ENCODE results near the gene RGS9BP. TPM values are rescaled to one million over a fixed set of nuclear protein-coding genes. Genes with fewer than 3 reads are reported as not detected.

Gene RGS9BP
- total and polyA plus RNA-seq, 5 donors from 2014 or later: 0.26 to 0.39 (median 0.32) TPM; not detected in 2

DNA sequence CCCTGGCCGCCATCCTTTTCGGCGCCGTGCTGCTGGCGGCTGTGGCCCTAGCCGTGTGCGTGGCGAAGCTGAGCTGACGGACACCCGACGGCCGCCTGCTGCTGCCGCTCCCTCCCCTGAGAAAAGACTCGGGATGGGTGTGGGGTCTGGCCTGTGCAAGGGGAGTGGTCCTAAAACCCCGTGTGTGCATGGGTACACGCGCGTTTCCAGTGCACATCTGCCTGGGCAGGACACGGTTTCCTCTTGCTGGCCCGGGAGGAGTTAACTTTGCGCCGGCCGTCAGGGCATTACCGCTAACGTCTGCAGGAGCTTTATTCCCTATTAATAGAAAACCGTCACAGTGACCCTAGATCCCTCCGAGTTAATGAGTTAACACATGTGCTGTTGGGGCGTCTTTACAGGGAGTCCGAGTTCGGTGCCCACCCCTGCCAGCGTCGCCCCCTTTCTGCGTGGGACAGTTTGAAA lies 1.3 kb downstream of the RGS9BP start:
- Histone ChIP-seq H3K27me3 (ENCODE audit: control insufficient read depth, insufficient read depth, low read length) (peaks cover 5% of the 10 kb centered on the region), H3K4me1 (ENCODE audit: control insufficient read depth, insufficient read depth, low read length, poor library complexity, severe bottlenecking) (peaks cover 45% of the 10 kb centered on the region), H3K4me3 (ENCODE audit: low read depth, low read length) (no peak overlapping the region), H3K27ac (ENCODE audit: insufficient read depth, low read length, poor library complexity, severe bottlenecking) (no peak overlapping the region), H3K9me3 (ENCODE audit: control insufficient read depth in 2 of 2, low read length in 2 of 2) (no peaks in the 10 kb centered on the region), H3K36me3 (ENCODE audit: control insufficient read depth, insufficient read depth, low read length) (no peaks in the 10 kb centered on the region)
- Mint-ChIP-seq H3K9me3 (no peaks in the 10 kb centered on the region), H3K4me1 (peaks cover 0 to 36% (median 21%) of the 10 kb centered on the region in 4 donors), H3K36me3 (no peaks in the 10 kb centered on the region), H3K4me3 (peak overlapping the region; percentile 72 to 83 (median 80)), H3K27ac (peak overlapping the region in 1 of 3 donors; percentile 49), H3K27me3 (peaks cover 35% of the 10 kb centered on the region)
- ATAC-seq (ENCODE audit: low read depth in 2 of 2) (no peak), DNase-seq (no peak)

DNA sequence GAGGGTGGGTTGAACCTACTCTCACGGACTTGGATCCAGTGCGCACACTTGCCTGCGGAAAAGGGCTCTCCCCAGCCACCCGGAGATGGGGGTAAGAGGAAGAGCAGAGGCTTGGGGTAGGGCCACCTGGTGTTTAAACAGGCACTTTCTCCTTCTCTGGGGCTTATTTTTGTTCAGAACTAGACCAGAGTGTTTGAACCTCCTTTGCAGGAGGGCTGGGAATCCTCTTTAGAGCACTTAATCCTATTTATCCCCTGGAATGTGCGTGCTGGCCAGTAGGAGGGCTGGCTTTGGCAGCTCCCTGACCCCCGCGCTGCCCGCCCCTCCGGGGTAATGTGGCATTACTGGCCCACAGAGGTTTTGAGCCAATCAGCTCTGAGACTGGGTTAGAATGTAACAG lies 2.0 kb downstream of the RGS9BP start:
- H3K4me1 ChIP-seq (ENCODE audit: control insufficient read depth, insufficient read depth, low read length, poor library complexity, severe bottlenecking): peaks cover 40% of the 10 kb centered on the region
- Mint-ChIP-seq H3K27ac (no peak overlapping the region), H3K4me3 (peak overlapping the region; percentile 72 to 83 (median 80)), H3K4me1 (peaks cover 0 to 28% (median 15%) of the 10 kb centered on the region in 4 donors), H3K9me3 (no peaks in the 10 kb centered on the region), H3K27me3 (peaks cover 35% of the 10 kb centered on the region), H3K36me3 (no peaks in the 10 kb centered on the region)
- H3K4me3 ChIP-seq (ENCODE audit: low read depth, low read length): no peak overlapping the region
- no peaks in the 10 kb centered on the region for H3K36me3 ChIP-seq (ENCODE audit: control insufficient read depth, insufficient read depth, low read length)
- H3K27ac ChIP-seq (ENCODE audit: insufficient read depth, low read length, poor library complexity, severe bottlenecking): no peak overlapping the region
- no peaks in the 10 kb centered on the region for H3K9me3 ChIP-seq (ENCODE audit: control insufficient read depth in 2 of 2, low read length in 2 of 2)
- H3K27me3 ChIP-seq (ENCODE audit: control insufficient read depth, insufficient read depth, low read length): peaks cover 5% of the 10 kb centered on the region
- ATAC-seq (ENCODE audit: low read depth in 2 of 2) (no peak), DNase-seq (no peak)

DNA sequence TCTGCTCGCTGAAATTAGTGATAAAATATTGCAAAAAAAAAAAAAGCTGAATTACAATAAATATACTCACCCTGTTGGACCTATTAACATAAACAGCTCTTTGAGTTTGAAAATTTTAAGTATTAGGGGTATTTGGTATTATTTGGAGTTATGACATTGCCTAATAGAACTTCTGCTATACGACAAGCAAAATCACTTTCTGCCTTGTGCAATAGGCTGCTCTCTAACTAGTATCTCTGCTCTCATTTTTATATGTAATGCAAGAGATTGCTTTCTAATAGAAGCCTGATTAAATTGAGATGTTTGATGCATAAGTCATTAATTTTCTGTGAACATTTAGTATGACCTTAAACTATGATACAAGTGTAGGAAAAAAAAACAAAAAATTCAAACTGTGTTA lies 5.3 kb downstream of the RGS9BP start:
- Mint-ChIP-seq H3K4me1 (peaks cover 0 to 7% (median 6%) of the 10 kb centered on the region in 4 donors), H3K4me3 (peak overlapping the region in 1 of 4 donors; percentile 17), H3K36me3 (no peaks in the 10 kb centered on the region), H3K27me3 (peaks cover 35% of the 10 kb centered on the region), H3K9me3 (no peaks in the 10 kb centered on the region), H3K27ac (no peak overlapping the region)
- peaks cover 12% of the 10 kb centered on the region for H3K4me1 ChIP-seq (ENCODE audit: control insufficient read depth, insufficient read depth, low read length, poor library complexity, severe bottlenecking)
- peaks cover 5% of the 10 kb centered on the region for H3K27me3 ChIP-seq (ENCODE audit: control insufficient read depth, insufficient read depth, low read length)
- no peaks in the 10 kb centered on the region for H3K36me3 ChIP-seq (ENCODE audit: control insufficient read depth, insufficient read depth, low read length)
- no peak overlapping the region for H3K4me3 ChIP-seq (ENCODE audit: low read depth, low read length)
- no peak for ATAC-seq (ENCODE audit: low read depth in 2 of 2)
- H3K9me3 ChIP-seq (ENCODE audit: control insufficient read depth in 2 of 2, low read length in 2 of 2): no peaks in the 10 kb centered on the region
- no peak overlapping the region for H3K27ac ChIP-seq (ENCODE audit: insufficient read depth, low read length, poor library complexity, severe bottlenecking)
- no peak for DNase-seq

DNA sequence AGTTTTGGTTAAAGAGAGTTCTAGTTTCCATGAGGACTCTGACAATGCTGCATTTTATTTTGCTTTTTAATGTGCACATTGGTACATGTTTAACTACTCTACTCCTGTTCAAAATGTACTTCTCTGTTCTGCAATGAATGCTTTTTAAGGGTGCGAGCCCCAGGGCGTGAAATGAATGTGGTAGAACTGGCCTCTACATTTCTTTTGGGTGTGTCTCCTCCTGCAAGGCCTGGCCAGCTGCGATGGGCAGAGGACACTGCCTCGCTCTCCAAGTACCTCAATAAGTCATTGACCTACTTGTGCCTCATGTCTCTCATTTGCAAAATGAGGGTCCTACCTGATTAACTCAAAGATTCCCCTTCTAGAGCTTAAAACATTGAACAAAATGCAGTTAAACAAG lies 6.7 kb downstream of the RGS9BP start:
- H3K4me3 ChIP-seq (ENCODE audit: low read depth, low read length): no peak overlapping the region
- DNase-seq (no peak), ATAC-seq (ENCODE audit: low read depth in 2 of 2) (no peak)
- H3K27ac ChIP-seq (ENCODE audit: insufficient read depth, low read length, poor library complexity, severe bottlenecking): no peak overlapping the region
- Mint-ChIP-seq H3K4me3 (peak overlapping the region in 1 of 4 donors; percentile 4), H3K27me3 (peaks cover 29% of the 10 kb centered on the region), H3K27ac (no peak overlapping the region), H3K36me3 (no peaks in the 10 kb centered on the region), H3K9me3 (no peaks in the 10 kb centered on the region), H3K4me1 (peaks cover 0 to 4% (median 2%) of the 10 kb centered on the region in 4 donors)
- H3K9me3 ChIP-seq (ENCODE audit: control insufficient read depth in 2 of 2, low read length in 2 of 2): no peaks in the 10 kb centered on the region
- H3K27me3 ChIP-seq (ENCODE audit: control insufficient read depth, insufficient read depth, low read length): peaks cover 4% of the 10 kb centered on the region
- H3K36me3 ChIP-seq (ENCODE audit: control insufficient read depth, insufficient read depth, low read length): no peaks in the 10 kb centered on the region
- no peaks in the 10 kb centered on the region for H3K4me1 ChIP-seq (ENCODE audit: control insufficient read depth, insufficient read depth, low read length, poor library complexity, severe bottlenecking)

DNA sequence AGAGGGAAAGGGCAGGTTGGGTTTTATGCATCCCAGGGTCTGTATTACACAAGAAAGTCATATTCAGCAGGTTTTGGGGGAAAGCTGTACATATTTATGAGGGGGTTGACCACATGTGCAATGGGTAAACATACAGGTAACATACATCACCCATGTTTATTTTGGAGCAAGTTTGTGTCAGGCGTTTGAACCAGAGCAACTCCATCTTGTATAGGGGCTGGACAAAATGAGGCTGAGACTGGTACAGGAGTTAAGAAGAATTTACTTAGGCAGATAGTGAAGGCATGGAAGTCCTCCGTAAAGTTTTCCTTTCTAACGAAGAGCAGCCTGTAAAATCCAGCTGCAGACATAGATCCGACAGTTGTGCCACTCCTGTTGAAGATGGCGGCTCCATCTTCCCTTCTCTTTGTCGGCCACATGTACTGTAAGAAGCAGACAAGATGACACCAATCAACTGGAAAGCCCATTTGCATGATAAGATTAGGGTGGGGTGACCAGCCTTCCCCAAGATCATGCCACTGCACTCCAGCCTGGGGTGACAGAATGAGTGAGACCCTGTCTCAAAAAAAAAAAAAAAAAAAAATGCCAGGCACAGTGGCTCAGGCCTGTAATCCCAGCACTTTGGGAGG lies 11.3 kb downstream of the RGS9BP start:
- DNase-seq (no peak), ATAC-seq (ENCODE audit: low read depth in 2 of 2) (no peak)
- Histone ChIP-seq H3K4me3 (ENCODE audit: low read depth, low read length) (no peak overlapping the region), H3K36me3 (ENCODE audit: control insufficient read depth, insufficient read depth, low read length) (no peaks in the 10 kb centered on the region), H3K4me1 (ENCODE audit: control insufficient read depth, insufficient read depth, low read length, poor library complexity, severe bottlenecking) (peaks cover 7% of the 10 kb centered on the region), H3K9me3 (ENCODE audit: control insufficient read depth in 2 of 2, low read length in 2 of 2) (no peaks in the 10 kb centered on the region), H3K27me3 (ENCODE audit: control insufficient read depth, insufficient read depth, low read length) (no peaks in the 10 kb centered on the region), H3K27ac (ENCODE audit: insufficient read depth, low read length, poor library complexity, severe bottlenecking) (no peak overlapping the region)
- Mint-ChIP-seq H3K27me3 (peaks cover 6% of the 10 kb centered on the region), H3K36me3 (no peaks in the 10 kb centered on the region), H3K9me3 (no peaks in the 10 kb centered on the region), H3K4me3 (peak overlapping the region in 1 of 4 donors; percentile 47), H3K4me1 (peaks cover 0 to 15% (median 11%) of the 10 kb centered on the region in 4 donors), H3K27ac (no peak overlapping the region)

DNA sequence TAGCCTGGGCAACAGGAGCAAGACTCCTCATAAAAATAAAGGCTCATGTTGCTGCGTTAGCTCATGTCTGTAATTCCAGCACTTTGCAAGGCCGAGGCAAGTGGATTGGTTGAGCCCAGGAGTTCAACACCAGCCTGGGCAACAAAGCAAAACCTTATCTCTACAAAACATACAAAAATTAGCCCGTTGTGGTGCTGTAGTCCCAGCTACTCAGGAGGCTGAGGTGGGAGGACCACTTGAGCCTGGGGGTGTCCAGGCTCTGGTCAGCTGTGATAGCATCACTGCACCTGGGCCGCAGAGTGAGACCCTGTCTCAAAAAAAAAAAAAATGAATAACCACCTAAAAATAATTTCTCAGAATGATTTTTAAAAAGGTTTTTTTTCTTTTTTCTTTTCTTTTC lies 12.0 kb downstream of the RGS9BP start:
- Histone ChIP-seq H3K27me3 (ENCODE audit: control insufficient read depth, insufficient read depth, low read length) (no peaks in the 10 kb centered on the region), H3K36me3 (ENCODE audit: control insufficient read depth, insufficient read depth, low read length) (no peaks in the 10 kb centered on the region), H3K27ac (ENCODE audit: insufficient read depth, low read length, poor library complexity, severe bottlenecking) (no peak overlapping the region), H3K4me1 (ENCODE audit: control insufficient read depth, insufficient read depth, low read length, poor library complexity, severe bottlenecking) (peaks cover 12% of the 10 kb centered on the region), H3K9me3 (ENCODE audit: control insufficient read depth in 2 of 2, low read length in 2 of 2) (no peaks in the 10 kb centered on the region), H3K4me3 (ENCODE audit: low read depth, low read length) (no peak overlapping the region)
- Mint-ChIP-seq H3K4me3 (no peak overlapping the region), H3K4me1 (peaks cover 1 to 17% (median 12%) of the 10 kb centered on the region in 4 donors), H3K27ac (no peak overlapping the region), H3K36me3 (no peaks in the 10 kb centered on the region), H3K9me3 (no peaks in the 10 kb centered on the region), H3K27me3 (peaks cover 6% of the 10 kb centered on the region)
- no peak for ATAC-seq (ENCODE audit: low read depth in 2 of 2)
- DNase-seq: no peak

DNA sequence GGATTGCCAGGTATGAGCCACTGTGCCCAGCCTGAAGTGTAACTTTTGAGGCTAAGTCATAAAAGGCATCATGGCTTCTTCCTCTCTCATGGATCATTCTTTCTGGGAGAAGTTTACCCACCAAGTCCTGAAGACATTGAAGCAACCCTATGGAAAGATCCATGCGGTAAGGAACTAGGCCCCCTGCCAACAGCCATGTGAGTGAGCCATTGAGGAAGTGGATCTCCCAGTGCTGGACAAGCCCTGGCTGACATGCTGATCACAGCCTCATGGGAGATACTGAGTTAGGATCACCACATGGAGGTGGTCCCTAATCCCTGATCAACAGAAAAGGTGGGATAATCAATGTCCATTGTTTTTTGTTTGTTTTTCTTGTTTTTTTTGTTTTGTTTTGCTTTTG lies 12.7 kb downstream of the RGS9BP start:
- H3K9me3 ChIP-seq (ENCODE audit: control insufficient read depth in 2 of 2, low read length in 2 of 2): no peaks in the 10 kb centered on the region
- H3K27me3 ChIP-seq (ENCODE audit: control insufficient read depth, insufficient read depth, low read length): no peaks in the 10 kb centered on the region
- Mint-ChIP-seq H3K9me3 (no peaks in the 10 kb centered on the region), H3K27me3 (peaks cover 6% of the 10 kb centered on the region), H3K4me3 (no peak overlapping the region), H3K27ac (no peak overlapping the region), H3K36me3 (no peaks in the 10 kb centered on the region), H3K4me1 (peaks cover 8 to 23% (median 17%) of the 10 kb centered on the region in 4 donors)
- no peak for ATAC-seq (ENCODE audit: low read depth in 2 of 2)
- H3K4me3 ChIP-seq (ENCODE audit: low read depth, low read length): no peak overlapping the region
- no peak overlapping the region for H3K27ac ChIP-seq (ENCODE audit: insufficient read depth, low read length, poor library complexity, severe bottlenecking)
- H3K4me1 ChIP-seq (ENCODE audit: control insufficient read depth, insufficient read depth, low read length, poor library complexity, severe bottlenecking): peaks cover 19% of the 10 kb centered on the region
- H3K36me3 ChIP-seq (ENCODE audit: control insufficient read depth, insufficient read depth, low read length): no peaks in the 10 kb centered on the region
- no peak for DNase-seq

Data from CD4-positive, CD25-positive, alpha-beta regulatory T cell (primary cell).